Raji (cell line): Measurements from ENCODE around the gene UBE4A.

ENCODE experiments used
- POLR2A ChIP-seq: IDR thresholded peaks from 2 replicates; pipeline ENCODE4 v1.6.1; 2011; ENCODE audit warnings: low read depth, low read length, control low read depth; ENCODE audit not compliant: insufficient read depth

The UBE4A gene, protein sequence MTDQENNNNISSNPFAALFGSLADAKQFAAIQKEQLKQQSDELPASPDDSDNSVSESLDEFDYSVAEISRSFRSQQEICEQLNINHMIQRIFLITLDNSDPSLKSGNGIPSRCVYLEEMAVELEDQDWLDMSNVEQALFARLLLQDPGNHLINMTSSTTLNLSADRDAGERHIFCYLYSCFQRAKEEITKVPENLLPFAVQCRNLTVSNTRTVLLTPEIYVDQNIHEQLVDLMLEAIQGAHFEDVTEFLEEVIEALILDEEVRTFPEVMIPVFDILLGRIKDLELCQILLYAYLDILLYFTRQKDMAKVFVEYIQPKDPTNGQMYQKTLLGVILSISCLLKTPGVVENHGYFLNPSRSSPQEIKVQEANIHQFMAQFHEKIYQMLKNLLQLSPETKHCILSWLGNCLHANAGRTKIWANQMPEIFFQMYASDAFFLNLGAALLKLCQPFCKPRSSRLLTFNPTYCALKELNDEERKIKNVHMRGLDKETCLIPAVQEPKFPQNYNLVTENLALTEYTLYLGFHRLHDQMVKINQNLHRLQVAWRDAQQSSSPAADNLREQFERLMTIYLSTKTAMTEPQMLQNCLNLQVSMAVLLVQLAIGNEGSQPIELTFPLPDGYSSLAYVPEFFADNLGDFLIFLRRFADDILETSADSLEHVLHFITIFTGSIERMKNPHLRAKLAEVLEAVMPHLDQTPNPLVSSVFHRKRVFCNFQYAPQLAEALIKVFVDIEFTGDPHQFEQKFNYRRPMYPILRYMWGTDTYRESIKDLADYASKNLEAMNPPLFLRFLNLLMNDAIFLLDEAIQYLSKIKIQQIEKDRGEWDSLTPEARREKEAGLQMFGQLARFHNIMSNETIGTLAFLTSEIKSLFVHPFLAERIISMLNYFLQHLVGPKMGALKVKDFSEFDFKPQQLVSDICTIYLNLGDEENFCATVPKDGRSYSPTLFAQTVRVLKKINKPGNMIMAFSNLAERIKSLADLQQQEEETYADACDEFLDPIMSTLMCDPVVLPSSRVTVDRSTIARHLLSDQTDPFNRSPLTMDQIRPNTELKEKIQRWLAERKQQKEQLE

DNA sequence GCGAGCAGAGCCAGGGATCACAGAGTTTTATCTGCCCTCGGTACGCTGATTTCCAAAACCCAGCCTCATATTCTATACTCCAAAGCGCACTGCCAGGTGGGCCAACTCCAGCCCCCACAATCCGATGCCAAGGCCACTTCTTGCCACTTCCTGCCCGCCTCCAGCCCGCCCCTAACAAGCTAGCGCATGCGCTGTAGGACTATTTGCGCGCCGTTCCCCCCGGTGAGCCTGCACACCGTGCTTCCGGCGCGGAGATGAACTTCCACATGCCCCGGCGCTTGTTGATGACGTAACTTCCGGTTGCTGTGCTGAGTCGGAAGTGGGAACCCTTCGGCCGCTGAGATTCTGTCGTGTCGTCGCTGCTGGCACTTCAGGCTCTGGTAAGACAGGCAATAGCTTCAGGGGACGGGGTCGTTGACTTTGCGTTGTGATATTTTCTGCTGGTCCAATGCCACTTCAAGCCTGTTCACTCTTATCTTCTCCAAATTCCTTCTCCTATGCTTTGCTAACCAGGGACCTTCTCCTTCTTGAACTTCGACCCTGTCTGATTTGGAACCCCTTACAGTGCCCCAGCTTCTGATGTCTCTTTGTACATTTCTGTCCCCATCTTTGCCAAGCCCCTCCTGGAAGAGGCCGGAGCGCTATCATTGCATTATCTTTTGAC is at the start of gene UBE4A:
Gene UBE4A (plus strand): TSS at position 306 of the 664 bp plus-strand sequence. CDS start 5,481 bp downstream, outside the sequence.
- peak; percentile 98 for TF ChIP-seq POLR2A

DNA sequence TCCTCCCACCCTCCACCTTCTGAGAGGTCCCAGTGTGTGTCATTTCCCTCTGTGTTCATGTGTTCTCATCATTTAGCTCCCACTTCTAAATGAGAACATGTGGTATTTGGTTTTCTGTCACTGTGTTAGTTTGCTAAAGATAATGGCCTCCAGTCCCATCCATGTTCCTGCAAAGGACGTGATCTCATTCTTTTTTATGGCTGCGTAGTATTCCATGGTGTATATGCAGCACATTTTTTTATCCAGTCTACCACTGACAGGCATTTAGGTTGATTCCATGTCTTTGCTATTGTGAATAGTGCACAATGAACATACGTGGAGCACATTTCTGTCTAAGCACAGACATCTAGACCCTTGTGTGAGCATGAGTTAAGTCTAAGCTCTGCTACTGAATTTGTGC is 49.1 kb upstream of the UBE4A start:
- TF ChIP-seq POLR2A, result no peak

DNA sequence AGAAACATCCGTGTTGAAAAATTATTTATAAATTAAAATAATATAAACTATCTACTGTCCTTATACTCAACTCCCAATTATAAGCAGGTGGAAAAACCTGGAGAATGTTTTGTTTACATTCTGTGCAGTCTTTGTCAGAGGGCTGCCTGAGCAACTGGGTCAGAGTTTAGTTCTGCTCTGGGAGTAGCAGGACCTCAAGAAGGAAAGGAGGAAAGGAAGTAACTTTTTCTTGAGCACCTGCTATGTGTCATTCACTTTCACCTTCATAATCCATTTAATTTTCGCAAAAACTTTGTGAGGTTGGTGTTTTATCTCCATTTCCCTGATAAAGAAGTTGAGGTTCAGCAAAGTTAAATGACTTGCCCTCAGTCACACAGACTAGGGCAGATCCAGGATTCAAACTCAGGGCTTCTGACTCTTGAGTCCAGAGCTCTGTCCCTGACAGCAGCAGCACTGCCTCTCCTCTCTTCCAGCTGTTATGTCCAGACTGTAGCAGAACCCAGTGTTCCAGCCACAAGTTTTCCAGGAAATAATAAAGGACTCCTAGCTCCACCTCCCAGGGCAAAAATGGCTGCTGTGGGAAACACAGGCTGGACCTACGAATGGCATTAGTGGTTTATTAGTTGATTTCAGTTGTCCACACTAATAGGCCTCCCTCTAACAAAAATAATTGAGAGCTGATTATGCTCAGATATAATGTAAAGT is 48.5 kb upstream of the UBE4A start:
- no peak for TF ChIP-seq POLR2A

DNA sequence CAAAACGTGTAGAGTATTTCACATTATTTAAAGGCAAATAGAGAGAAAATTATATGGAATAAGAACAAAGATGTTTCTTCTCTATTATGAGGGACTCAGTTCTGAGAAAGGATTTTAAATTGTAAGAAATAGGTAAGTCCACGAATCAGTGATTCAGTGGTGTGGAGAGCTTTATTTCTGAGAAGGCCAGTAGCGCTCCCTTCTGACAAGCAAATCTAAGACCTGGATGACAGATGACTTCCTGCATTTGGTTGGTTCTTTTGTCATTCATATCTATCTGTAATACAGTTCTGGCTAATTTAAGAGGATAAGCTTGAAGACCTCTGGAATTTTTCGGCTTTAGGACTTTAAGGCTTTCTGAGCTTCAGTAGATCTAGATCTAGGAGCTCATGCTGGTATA is 47.9 kb upstream of the UBE4A start:
- no peak for TF ChIP-seq POLR2A

DNA sequence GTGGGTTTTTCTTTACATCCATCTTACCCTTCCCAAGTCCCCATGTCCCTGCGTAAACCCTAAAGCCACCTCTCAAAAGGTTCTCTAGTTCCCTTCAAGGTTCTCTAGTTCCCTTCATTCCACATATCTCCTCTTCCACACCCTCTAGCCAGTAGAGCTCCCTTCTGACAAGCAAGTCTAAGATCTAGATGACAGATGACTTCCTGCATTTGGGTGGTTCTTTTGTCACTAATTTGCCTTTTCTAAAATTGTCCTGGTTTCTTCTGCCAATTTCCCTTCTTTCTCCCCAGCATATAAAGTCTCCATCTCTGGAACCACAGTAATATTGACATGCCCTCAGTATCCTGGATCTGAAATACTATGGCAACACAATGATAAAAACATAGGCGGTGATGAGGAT is 47.1 kb upstream of the UBE4A start:
- TF ChIP-seq POLR2A, result no peak

DNA sequence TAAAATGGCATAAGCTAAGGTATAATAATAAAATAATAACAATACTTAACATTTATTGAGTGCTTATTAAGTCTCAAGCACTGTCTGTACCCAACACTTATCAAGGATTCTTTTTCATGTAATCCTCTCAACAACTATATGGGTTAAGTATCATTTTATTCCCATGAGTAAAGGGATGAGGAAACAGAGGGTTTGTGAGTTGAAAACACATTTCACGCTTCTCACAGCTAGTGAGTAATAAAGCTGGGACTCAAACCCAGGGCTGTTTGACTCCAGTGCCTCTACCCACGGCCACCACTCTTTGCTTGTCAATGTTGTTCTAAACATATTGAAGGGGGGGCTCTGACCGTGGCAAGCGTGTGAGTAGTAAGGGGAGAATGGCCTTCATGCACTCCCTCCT is 46.2 kb upstream of the UBE4A start:
- TF ChIP-seq POLR2A, result no peak

DNA sequence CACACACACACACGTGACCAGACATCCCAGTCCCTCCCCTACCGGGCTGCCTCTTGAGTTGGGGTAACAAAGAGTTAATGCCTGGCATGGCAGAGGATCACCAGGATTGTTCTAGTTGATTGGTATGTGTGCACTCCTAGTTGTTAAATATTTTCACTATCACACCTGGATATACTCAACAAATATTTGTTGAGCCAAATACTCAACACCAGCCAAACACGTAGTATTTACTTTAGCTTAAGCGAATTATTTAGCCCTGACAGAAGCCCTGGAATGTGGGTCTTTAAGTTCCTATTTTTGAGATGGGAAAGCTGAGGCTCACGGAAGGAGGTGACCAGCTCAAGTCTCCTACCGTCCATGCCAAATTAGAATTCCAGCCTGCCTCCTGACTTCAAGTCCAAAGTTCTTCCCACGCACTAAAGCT is 44.4 kb upstream of the UBE4A start:
- TF ChIP-seq POLR2A, result no peak

DNA sequence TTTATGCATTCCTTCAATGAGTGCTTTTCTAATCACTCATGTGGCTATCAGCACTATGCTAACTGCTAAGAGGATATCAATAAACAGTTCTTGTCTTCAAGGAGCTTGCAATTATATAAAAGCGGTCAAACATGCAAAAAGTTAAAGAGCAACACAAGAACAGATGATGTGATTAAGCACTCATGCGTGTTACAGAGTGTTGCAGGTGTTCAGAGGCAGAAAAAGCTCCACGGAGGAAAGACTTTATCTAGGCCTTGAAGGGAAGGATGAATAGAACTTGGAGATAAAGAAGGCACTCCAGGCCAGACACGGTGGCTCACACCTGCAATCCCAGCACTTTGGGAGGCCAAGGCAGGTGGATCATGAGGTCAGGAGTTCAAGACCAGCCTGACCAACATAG is 41.3 kb upstream of the UBE4A start:
- no peak for TF ChIP-seq POLR2A

DNA sequence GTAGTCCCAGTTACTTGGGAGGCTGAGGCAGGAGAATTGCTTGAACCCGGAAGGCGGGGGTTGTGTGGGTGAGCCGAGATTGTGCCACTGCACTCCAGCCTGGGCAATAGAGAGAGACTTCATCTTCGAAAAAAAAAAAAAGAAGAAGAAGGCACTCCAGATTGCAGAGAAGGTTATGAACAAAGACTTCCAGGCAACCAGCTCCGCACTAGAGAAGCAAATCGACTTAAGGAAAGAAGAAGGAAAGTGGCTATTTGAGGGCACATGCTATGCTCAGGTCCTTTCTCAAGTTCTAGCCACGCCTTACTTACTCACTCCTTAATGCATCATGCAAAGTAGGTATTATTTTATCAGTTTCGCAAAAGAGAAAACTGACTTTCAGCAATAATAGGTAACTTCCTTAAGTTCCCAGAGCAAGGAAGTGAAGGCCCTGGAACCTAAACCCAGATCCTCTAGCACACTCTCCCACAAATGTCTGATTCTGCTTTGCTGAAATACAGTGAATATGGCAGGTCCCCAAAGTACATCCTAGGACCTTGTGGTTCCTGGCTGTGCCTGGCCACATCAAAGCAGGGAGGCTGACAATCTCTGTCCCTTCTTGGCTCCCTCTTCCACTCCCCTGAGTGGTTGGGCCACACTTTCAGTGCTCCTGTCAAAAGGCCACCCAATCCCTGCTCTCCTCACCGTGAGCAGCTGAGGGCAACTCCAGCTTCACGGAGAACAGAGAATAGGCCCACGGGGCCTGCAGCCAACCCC is 40.6 kb upstream of the UBE4A start:
- TF ChIP-seq POLR2A, result no peak

DNA sequence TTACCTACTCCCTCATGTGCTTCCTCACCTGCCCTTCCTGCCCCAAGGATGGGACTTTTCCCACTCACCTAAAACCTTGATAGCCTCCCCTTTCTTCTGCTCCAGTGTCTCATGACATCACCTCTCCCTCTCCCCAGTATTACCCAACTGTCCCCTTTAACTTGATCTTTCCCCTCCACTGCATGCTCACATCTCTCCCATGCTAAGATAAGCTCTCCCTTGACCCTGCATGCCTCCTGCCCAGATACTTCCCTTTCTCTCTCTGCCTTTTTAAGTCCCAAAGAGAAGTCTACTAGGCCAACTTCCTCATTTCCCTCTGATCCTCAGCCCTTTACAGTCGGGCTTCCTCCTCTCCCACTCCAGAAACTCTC is 40.1 kb upstream of the UBE4A start:
- no peak for TF ChIP-seq POLR2A

DNA sequence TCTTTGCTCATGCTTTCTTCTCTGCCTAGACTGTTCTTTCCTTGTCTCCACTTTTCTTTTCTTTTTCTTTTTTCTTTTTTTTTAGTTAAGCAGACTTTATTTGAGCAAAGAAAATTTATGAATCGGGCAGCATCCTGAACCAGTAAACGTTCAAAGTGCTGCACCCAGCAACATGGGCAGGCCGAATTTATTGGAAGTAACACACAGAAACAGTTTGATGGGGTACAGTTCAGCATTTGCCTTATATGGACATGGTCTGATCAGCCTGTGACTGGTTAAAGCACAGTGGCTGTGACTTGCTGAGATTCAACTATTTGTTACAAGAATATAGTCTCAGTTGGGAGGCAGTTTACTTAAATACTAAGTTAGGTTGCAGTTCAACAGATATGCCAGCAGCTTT is 38.9 kb upstream of the UBE4A start:
- no peak for TF ChIP-seq POLR2A

DNA sequence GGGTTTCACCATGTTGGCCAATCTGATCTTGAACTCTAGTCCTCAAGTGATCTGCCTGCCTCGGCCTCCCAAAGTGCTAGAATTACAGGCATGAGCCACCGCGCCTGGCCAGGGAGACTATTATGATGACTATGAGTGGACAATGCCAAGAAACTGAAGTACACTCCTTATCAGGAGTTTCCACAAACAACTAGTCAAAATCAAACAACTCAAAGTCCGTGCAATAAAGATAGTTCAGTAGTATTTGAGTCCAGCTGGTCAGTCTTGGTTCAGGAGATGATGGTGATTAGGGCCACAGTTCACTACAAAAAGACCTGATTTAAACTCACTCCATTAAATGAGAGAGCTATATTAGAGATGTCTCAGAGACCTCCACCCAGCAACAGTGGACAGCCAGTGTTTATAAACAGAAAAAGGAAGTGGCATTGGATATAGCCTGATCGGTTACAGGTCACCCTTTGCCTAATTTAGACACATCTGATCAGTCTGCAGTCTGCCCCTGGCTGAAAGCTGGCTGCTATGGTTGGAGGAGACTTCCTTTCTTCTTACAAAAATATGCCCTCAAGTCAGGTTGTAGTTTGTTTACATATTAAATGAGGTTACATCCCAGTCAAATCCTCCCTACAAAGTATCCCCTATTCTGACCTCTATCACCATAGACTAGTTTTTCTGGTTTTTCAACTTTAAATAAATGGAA is 37.9 kb upstream of the UBE4A start:
- TF ChIP-seq POLR2A, result no peak

DNA sequence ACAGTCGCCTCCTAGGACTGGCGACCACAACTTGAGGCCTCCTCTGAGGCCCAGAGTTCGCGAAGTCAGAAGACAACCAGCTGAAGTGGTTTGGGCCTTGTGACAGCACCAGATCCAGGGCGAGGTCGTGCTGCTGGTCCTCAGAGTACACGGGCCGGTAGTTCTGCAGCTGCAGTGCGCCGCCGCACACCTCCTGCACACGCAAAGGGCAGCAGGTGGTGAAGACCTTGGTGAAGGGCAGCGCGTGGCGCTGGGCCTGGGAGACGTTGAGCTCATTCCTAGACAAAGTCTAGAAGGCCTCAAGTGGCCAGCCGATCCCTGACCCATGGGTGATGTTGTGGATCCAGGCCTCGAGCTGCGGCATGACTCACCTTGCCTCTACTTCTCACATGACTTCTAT is 36.7 kb upstream of the UBE4A start:
- TF ChIP-seq POLR2A, result no peak

DNA sequence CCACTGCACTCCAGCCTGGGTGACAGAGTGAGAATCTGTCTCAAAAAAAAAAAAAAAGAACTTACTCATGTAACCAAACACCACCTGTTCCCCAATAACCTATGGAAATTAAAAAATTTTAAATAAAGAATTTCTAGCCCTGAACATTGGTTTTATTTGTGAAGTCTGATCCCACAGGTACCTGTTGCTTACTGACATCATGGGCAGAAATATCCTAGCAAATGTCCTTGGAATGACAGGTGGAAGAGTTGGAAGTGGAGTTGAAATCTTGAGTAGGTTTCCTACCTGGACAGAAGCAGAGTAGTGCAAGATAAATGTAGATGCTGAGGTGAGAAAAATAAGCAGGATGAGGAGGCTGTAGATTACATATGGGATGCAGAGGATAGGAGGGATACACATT is 34.1 kb upstream of the UBE4A start:
- no peak for TF ChIP-seq POLR2A

DNA sequence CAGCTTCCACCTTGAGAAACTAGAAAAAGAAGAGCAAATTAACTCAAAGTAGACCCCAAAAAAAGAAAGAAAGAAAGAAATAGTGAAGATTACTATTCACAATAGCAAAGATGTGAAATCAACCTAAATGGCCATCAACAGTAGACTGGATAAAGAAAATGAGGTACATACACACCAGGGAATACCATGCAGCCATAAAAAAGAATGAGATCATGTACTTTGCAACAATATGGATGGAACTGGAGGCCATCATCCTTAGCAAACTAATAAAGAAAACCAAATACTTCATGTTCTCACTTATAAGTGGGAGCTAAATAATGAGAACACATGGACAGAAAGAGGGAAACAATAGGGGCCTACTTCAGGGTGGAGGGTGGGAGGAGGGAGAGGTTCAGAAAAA is 30.7 kb upstream of the UBE4A start:
- no peak for TF ChIP-seq POLR2A
